Tibial nerve (tissue), 4 donors: ENCODE data around the gene CTAG1B.

Experiments
- CTCF ChIP-seq, 5 experiments: fragments of 200-600 bp in 3 of 5; fragments of 450-650 bp in 2 of 5; sonication (generic) in 3 of 5; IDR thresholded peaks; one replicate each; pipeline ENCODE4 v1.5.1; 2016 to 2019; ENCODE audit warnings: antibody characterized with exemption in 5 of 5, mild to moderate bottlenecking in 3 of 5, moderate library complexity in 2 of 5
- EP300 ChIP-seq, 2 donors: sonication (generic); formaldehyde crosslinking; IDR thresholded peaks; one replicate each; pipeline ENCODE4 v1.6.1; 2017; ENCODE audit warnings: antibody characterized with exemption in 2 of 2, mild to moderate bottlenecking in 1 of 2
- POLR2A ChIP-seq, 2 donors: fragments of 450-650 bp; IDR thresholded peaks; one replicate each; pipeline ENCODE4 v1.6.1; 2017; ENCODE audit warnings: antibody characterized with exemption in 2 of 2, mild to moderate bottlenecking in 2 of 2, moderate library complexity in 2 of 2

GRCh38 chrX:154597221-154597620, 21.9 kb downstream of the CTAG1B start:
- TF ChIP-seq EP300 (IDR thresholded peaks at IDR 0.05) (no peak), CTCF (IDR thresholded peaks at IDR 0.05) (no peak), POLR2A (IDR thresholded peaks at IDR 0.05) (no peak)
